Activated CD8-positive, alpha-beta T cell treated with anti-CD3 and anti-CD28 coated beads for 36 hours (primary cell): ENCODE data around the gene TRUB1. TPM values are rescaled to one million over a fixed set of nuclear protein-coding genes. Genes with fewer than 3 reads are reported as not detected.

Source experiments
- ATAC-seq: fragments of 200-7000 bp; cut with Tn5 transposase; one replicate; pipeline ENCODE4 v1.10.0; 2021; ENCODE audit warnings: mild to moderate bottlenecking, moderate library complexity
- CTCF ChIA-PET: fragments of 350-600 bp; sonication (Branson Sonifier 250); formaldehyde crosslinking; loops from one replicate; lab custom pipeline; 2021; ENCODE audit warnings: antibody characterized with exemption; lab: Charles Lee
- POLR2A ChIA-PET: fragments of 350-600 bp; sonication (Branson Sonifier 250); formaldehyde crosslinking; loops from one replicate; lab custom pipeline; 2021; ENCODE audit warnings: antibody characterized with exemption; lab: Charles Lee
- DNase-seq: peaks from one replicate; pipeline ENCODE4 v3.0.0-alpha.2; 2020
- H3K27ac Mint-ChIP-seq: one replicate; pipeline ENCODE4 v1.8.0; 2021; ENCODE audit warnings: mild to moderate bottlenecking, mixed read lengths
- H3K27me3 Mint-ChIP-seq: one replicate; pipeline ENCODE4 v1.8.0; 2021; ENCODE audit warnings: mixed read lengths
- H3K36me3 Mint-ChIP-seq: one replicate; pipeline ENCODE4 v1.8.0; 2021; ENCODE audit warnings: low read depth, mixed read lengths
- H3K4me1 Mint-ChIP-seq: one replicate; pipeline ENCODE4 v1.8.0; 2021; ENCODE audit warnings: low read depth, mixed read lengths
- H3K4me3 Mint-ChIP-seq: one replicate; pipeline ENCODE4 v1.8.0; 2021; ENCODE audit warnings: mild to moderate bottlenecking, moderate library complexity, mixed read lengths
- H3K9me3 Mint-ChIP-seq: one replicate; pipeline ENCODE4 v1.8.0; 2021; ENCODE audit warnings: mixed read lengths
- intact Hi-C: fragments of 100-400 bp; cut with micrococcal nuclease; formaldehyde crosslinking; loops from one replicate; pipeline ENCODE4 v1.10.0; 2022
- total RNA-seq, 2 experiments: library from RNA; stranded (reverse); gene quantifications; one replicate each; pipeline ENCODE4 v1.2.3, GENCODE V29; 2021
- TF ChIP-seq, protein P1 (sequence below): fragments of 200-600 bp; IDR thresholded peaks from one replicate; pipeline ENCODE4 v1.8.0; 2022; ENCODE audit warnings: antibody characterized with exemption, mild to moderate bottlenecking

TRUB1 gene
- total RNA-seq, 2 experiments from 2014 or later: 14.9 to 16.8 TPM

DNA sequence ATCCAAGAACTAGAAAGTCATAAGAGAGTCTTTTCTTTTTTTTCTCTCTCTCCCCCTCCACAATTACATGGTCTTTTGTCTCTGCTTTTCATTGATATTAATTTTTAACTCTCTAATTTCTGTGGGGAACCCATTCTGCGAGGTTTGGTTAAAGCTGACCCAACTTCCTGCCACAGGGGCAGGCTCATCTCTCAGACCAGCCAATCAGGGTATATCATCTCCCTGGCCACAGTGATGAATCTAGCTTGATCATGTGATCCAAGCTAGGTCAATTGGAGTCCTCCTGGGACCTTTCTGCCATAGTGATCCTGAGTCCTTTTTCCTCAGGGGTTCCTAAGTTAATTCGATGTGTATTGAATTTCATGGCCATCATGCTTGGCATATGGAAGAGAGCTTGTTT is 38.0 kb upstream of the TRUB1 start:
- H3K27ac Mint-ChIP-seq: no peak overlapping the region
- POLR2A ChIA-PET: no interaction called here
- DNase-seq: no peak
- H3K4me1 Mint-ChIP-seq: no peaks in the 10 kb centered on the region
- H3K36me3 Mint-ChIP-seq: no peaks in the 10 kb centered on the region
- TF ChIP-seq, protein P1, sequence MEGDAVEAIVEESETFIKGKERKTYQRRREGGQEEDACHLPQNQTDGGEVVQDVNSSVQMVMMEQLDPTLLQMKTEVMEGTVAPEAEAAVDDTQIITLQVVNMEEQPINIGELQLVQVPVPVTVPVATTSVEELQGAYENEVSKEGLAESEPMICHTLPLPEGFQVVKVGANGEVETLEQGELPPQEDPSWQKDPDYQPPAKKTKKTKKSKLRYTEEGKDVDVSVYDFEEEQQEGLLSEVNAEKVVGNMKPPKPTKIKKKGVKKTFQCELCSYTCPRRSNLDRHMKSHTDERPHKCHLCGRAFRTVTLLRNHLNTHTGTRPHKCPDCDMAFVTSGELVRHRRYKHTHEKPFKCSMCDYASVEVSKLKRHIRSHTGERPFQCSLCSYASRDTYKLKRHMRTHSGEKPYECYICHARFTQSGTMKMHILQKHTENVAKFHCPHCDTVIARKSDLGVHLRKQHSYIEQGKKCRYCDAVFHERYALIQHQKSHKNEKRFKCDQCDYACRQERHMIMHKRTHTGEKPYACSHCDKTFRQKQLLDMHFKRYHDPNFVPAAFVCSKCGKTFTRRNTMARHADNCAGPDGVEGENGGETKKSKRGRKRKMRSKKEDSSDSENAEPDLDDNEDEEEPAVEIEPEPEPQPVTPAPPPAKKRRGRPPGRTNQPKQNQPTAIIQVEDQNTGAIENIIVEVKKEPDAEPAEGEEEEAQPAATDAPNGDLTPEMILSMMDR: no peak
- ATAC-seq: no peak
- H3K4me3 Mint-ChIP-seq: no peak overlapping the region
- CTCF ChIA-PET: no interaction called here
- no peaks in the 10 kb centered on the region for H3K9me3 Mint-ChIP-seq
- H3K27me3 Mint-ChIP-seq: peaks cover 3% of the 10 kb centered on the region
- intact Hi-C loops: no loop called here

DNA sequence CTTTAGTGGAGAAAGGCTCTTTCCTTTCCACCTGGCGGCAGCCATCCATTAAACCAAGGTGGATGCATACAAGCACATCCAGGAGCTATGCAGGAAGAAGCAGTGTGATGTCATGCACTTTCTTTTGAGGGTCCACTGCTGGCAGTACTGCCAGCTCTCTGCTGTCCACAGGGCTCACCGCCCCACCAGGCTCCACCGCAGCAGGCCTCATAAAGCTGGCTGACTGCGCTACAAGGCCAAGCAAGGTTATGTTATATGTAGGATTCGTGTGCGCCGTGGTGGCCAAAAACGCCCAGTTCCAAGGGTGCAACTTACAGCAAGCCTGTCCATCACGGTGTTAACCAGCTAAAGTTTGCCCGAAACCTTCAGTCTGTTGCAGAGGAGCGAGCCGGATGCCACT is 37.3 kb upstream of the TRUB1 start:
- DNase-seq (no peak), ATAC-seq (no peak)
- no peak overlapping the region for H3K4me3 Mint-ChIP-seq
- peaks cover 3% of the 10 kb centered on the region for H3K27me3 Mint-ChIP-seq
- POLR2A ChIA-PET: no interaction called here
- H3K4me1 Mint-ChIP-seq: no peaks in the 10 kb centered on the region
- no peak overlapping the region for H3K27ac Mint-ChIP-seq
- intact Hi-C loops: no loop called here
- H3K9me3 Mint-ChIP-seq: no peaks in the 10 kb centered on the region
- no peaks in the 10 kb centered on the region for H3K36me3 Mint-ChIP-seq
- CTCF ChIA-PET: no interaction called here
- TF ChIP-seq, protein P1: no peak

DNA sequence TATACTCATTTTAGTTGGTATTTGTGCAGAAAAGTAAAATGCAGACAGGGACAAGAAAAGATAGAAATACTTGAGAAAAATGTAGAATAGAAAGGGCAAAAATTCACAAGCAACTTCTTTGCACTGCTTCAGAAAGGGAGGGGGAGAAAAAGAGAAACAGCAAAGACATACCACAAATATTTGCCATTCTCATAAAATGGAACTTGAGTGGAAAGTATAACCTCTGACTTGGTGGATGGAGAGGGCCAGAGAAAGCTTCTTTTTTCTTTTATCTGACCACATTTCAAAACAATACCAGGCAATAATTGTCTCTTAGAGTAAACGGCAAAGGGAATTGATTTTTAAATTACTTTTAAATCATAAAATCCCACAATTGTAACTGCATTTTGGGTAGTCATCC is 35.8 kb upstream of the TRUB1 start:
- intact Hi-C loops: no loop called here
- Mint-ChIP-seq H3K4me1 (no peaks in the 10 kb centered on the region), H3K4me3 (no peak overlapping the region), H3K36me3 (no peaks in the 10 kb centered on the region), H3K27me3 (peaks cover 3% of the 10 kb centered on the region), H3K27ac (no peak overlapping the region), H3K9me3 (no peaks in the 10 kb centered on the region)
- ATAC-seq (no peak), DNase-seq (no peak)
- ChIA-PET POLR2A (interaction anchor here (0.7 kb wide), 1 partner anchor 1509 kb away, joined by 3 read pairs; no protein-coding TSS in a partner anchor), CTCF (no interaction called here)
- TF ChIP-seq, protein P1: no peak

DNA sequence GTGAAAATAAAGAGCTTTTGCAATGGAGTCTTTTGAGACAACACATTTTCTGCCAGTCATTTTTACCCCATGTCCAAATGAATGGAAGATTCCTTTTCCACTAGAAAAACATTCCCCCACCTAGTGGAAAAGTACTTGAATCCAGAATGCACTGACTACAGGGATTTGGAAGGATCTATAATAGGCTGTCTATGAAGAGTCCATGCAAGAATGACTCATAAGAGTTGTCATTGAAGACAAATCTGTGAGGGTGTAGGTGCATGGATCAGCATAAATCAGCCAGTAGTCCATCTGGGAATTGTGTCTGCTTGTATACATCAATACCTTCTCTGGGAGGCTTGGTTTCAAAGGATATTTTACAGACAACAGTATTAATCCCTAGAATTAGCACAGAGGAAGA is 32.5 kb upstream of the TRUB1 start:
- H3K4me3 Mint-ChIP-seq: no peak overlapping the region
- no peak for DNase-seq
- intact Hi-C loops: no loop called here
- TF ChIP-seq, protein P1: no peak
- H3K27ac Mint-ChIP-seq: no peak overlapping the region
- peaks cover 10% of the 10 kb centered on the region for H3K27me3 Mint-ChIP-seq
- H3K9me3 Mint-ChIP-seq: no peaks in the 10 kb centered on the region
- ChIA-PET POLR2A (no interaction called here), CTCF (no interaction called here)
- no peaks in the 10 kb centered on the region for H3K36me3 Mint-ChIP-seq
- no peaks in the 10 kb centered on the region for H3K4me1 Mint-ChIP-seq
- no peak for ATAC-seq

DNA sequence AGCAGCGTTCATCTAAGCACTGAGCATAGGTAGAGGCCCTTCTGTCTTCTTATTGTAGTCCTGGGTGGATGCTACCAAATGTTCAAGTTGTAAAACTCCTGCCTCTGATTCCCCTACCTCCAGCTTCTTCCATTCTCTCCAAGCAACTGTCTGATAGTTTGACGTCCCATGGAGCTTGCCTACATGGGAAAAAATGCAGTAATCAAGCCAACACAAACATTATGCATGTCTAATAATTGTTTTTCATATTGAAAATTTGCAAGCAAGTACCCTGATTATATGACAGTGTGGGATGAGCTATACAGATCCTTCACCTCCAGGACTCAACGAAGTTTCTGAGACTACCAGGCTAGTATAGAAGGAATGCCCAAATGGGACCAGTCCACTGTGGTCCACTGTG is 31.0 kb upstream of the TRUB1 start:
- Mint-ChIP-seq H3K27ac (no peak overlapping the region), H3K36me3 (no peaks in the 10 kb centered on the region)
- CTCF ChIA-PET: no interaction called here

More for the DNA sequence above, 31.0 kb upstream of the TRUB1 start:
- TF ChIP-seq, protein P1: no peak
- Mint-ChIP-seq H3K4me3 (no peak overlapping the region), H3K9me3 (no peaks in the 10 kb centered on the region), H3K4me1 (peaks cover 8% of the 10 kb centered on the region), H3K27me3 (peaks cover 9% of the 10 kb centered on the region)
- POLR2A ChIA-PET: no interaction called here
- DNase-seq (no peak), ATAC-seq (no peak)
- intact Hi-C loops: no loop called here
